Measurements from ENCODE around the gene NTM.

Gene NTM

GRCh38 chr11:131644204-131644795, 273.9 kb downstream of the NTM start:
- DNase-seq (ENCODE audit: low spot score): no peak

- DNase-seq (ENCODE audit: low spot score): no peak
Measured at GRCh38 chr11:131645237-131645636, 274.8 kb downstream of the NTM start.

- no peak for DNase-seq (ENCODE audit: low spot score)
Measured at GRCh38 chr11:131649856-131650255, 279.4 kb downstream of the NTM start.

GRCh38 chr11:131652231-131652630, 281.8 kb downstream of the NTM start:
- DNase-seq (ENCODE audit: low spot score): no peak

- DNase-seq (ENCODE audit: low spot score): no peak
Measured at GRCh38 chr11:131653260-131653659, 282.8 kb downstream of the NTM start.

- DNase-seq (ENCODE audit: low spot score): no peak
Measured at GRCh38 chr11:131654849-131655248, 284.4 kb downstream of the NTM start.

- no peak for DNase-seq (ENCODE audit: low spot score)
Measured at GRCh38 chr11:131656179-131656838, 285.9 kb downstream of the NTM start.

- DNase-seq (ENCODE audit: low spot score): no peak
Measured at GRCh38 chr11:131656839-131657211, 286.4 kb downstream of the NTM start.

- DNase-seq (ENCODE audit: low spot score): no peak
Measured at GRCh38 chr11:131658414-131658813, 288.0 kb downstream of the NTM start.

- no peak for DNase-seq (ENCODE audit: low spot score)
Measured at GRCh38 chr11:131658952-131659351, 288.5 kb downstream of the NTM start.

- DNase-seq (ENCODE audit: low spot score): no peak
Measured at GRCh38 chr11:131659931-131660330, 289.5 kb downstream of the NTM start.

- peak; percentile 40 for DNase-seq (ENCODE audit: low spot score)
Measured at GRCh38 chr11:131661132-131661531, 290.7 kb downstream of the NTM start.

GRCh38 chr11:131662317-131662972, 292.0 kb downstream of the NTM start:
- no peak for DNase-seq (ENCODE audit: low spot score)

GRCh38 chr11:131662993-131663392, 292.6 kb downstream of the NTM start:
- no peak for DNase-seq (ENCODE audit: low spot score)

GRCh38 chr11:131663405-131664200, 293.2 kb downstream of the NTM start:
- DNase-seq (ENCODE audit: low spot score): no peak

- no peak for DNase-seq (ENCODE audit: low spot score)
Measured at GRCh38 chr11:131664293-131664692, 293.9 kb downstream of the NTM start.

GRCh38 chr11:131664816-131665215, 294.4 kb downstream of the NTM start:
- no peak for DNase-seq (ENCODE audit: low spot score)

- no peak for DNase-seq (ENCODE audit: low spot score)
Measured at GRCh38 chr11:131665344-131665968, 295.0 kb downstream of the NTM start.

GRCh38 chr11:131666006-131666405, 295.6 kb downstream of the NTM start:
- no peak for DNase-seq (ENCODE audit: low spot score)

GRCh38 chr11:131666617-131667016, 296.2 kb downstream of the NTM start:
- DNase-seq (ENCODE audit: low spot score): peak; percentile 71

- DNase-seq (ENCODE audit: low spot score): no peak
Measured at GRCh38 chr11:131667566-131667965, 297.2 kb downstream of the NTM start.

Data from hepatic stellate cell (primary cell).